PC-9 (cell line): ENCODE results near the gene RHBDL1.

Experiments
- EZH2 ChIP-seq: fragments of 200-600 bp; sonication (generic); IDR thresholded peaks from 2 replicates; pipeline ENCODE4 v1.8.0; 2017; ENCODE audit warnings: antibody characterized with exemption, low read depth
- TF ChIP-seq, protein P1 (sequence below): fragments of 200-600 bp; sonication (generic); conservative IDR thresholded peaks from 2 replicates; pipeline ENCODE4 v1.6.1; 2017; ENCODE audit warnings: mixed run types, antibody characterized with exemption, mild to moderate bottlenecking, moderate library complexity

DNA sequence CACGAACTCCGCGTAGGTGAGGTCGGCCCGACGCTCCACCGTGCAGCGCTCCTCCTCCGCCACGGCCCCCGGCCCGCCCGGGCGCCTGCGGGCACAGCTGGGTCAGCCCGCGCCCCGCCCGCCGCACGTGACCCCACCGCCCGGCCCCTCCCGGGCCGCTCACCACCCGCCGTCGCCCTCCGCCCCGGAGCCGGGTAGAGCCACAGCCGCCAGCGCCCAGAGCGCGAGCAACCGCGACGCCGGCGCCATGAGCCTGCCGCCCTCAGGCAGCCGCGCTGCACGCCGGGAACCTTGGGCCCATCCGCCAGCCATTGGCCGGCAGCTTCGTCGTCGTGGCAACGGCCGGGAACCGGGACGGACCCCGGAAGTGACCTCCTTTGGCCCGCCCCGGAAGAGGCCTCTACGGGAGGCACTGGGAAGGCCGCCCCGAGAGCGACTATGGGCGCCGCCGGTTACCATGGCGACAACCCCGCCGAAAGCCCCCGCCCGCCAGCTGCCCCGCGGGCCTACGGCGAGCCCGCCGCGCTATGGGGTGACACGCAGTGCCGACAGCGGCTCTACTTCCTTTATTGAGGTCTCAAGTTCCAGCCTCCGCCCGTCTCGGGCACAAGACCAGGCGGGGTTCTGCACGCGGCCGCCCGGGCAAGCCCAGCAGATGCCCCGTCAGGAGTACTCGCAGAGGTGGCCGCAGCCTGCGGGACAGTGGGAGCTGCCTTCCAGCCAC, 8.8 kb downstream of the RHBDL1 start, which contains the start of gene JMJD8:
- TF ChIP-seq EZH2: no peak
- TF ChIP-seq, protein P1, sequence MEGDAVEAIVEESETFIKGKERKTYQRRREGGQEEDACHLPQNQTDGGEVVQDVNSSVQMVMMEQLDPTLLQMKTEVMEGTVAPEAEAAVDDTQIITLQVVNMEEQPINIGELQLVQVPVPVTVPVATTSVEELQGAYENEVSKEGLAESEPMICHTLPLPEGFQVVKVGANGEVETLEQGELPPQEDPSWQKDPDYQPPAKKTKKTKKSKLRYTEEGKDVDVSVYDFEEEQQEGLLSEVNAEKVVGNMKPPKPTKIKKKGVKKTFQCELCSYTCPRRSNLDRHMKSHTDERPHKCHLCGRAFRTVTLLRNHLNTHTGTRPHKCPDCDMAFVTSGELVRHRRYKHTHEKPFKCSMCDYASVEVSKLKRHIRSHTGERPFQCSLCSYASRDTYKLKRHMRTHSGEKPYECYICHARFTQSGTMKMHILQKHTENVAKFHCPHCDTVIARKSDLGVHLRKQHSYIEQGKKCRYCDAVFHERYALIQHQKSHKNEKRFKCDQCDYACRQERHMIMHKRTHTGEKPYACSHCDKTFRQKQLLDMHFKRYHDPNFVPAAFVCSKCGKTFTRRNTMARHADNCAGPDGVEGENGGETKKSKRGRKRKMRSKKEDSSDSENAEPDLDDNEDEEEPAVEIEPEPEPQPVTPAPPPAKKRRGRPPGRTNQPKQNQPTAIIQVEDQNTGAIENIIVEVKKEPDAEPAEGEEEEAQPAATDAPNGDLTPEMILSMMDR: no peak
